ENCODE results near the gene FAM204A.

- no peak for TF ChIP-seq GATA2 (IDR thresholded peaks at IDR 0.05; ENCODE audit: low read depth, low read length)
- TF ChIP-seq GATA3 (IDR thresholded peaks at IDR 0.05; ENCODE audit: low read depth, low read length): no peak
Measured at GRCh38 chr10:118290471-118290995, 51.6 kb downstream of the FAM204A start.

All from SH-SY5Y (cell line).